Left forelimb (tissue), 1 donor: ENCODE results near the gene NHS.
"Not testable (repeated sequence)": the region's sequence is repeated elsewhere in the genome, so short reads cannot be mapped to it uniquely, and the experiment has no call there.

Experiments
- DNase-seq: peaks from one replicate; pipeline ENCODE4 v3.0.0-alpha.2; 2018; ENCODE audit warnings: low spot score

Gene NHS

GRCh38 chrX:17405225-17405969 is 30.4 kb downstream of the NHS start:
- DNase-seq, result no peak

GRCh38 chrX:17409566-17410290 is 34.7 kb downstream of the NHS start:
- DNase-seq, result no peak

GRCh38 chrX:17410651-17411050 is 35.7 kb downstream of the NHS start:
- no peak for DNase-seq

- no peak for DNase-seq
Observed at GRCh38 chrX:17411205-17411604, 36.2 kb downstream of the NHS start.

GRCh38 chrX:17412692-17413091 is 37.7 kb downstream of the NHS start:
- DNase-seq, result no peak

GRCh38 chrX:17413228-17413627 is 38.2 kb downstream of the NHS start:
- DNase-seq, result no peak

- no peak for DNase-seq
Observed at GRCh38 chrX:17414027-17414658, 39.1 kb downstream of the NHS start.

GRCh38 chrX:17414839-17415238 is 39.8 kb downstream of the NHS start:
- DNase-seq, result no peak

- DNase-seq, result no peak
Observed at GRCh38 chrX:17415242-17415810, 40.3 kb downstream of the NHS start.

- DNase-seq, result no peak
Observed at GRCh38 chrX:17417372-17417771, 42.4 kb downstream of the NHS start.

- DNase-seq, result no peak
Observed at GRCh38 chrX:17425136-17425535, 50.1 kb downstream of the NHS start.

GRCh38 chrX:17425551-17425950 is 50.6 kb downstream of the NHS start:
- DNase-seq, result no peak

GRCh38 chrX:17431171-17431570 is 56.2 kb downstream of the NHS start:
- no peak for DNase-seq

- no peak for DNase-seq
Observed at GRCh38 chrX:17432158-17432557, 57.2 kb downstream of the NHS start.

- DNase-seq, result no peak
Observed at GRCh38 chrX:17433965-17434364, 59.0 kb downstream of the NHS start.

- DNase-seq, result no peak
Observed at GRCh38 chrX:17435476-17435875, 60.5 kb downstream of the NHS start.

GRCh38 chrX:17438221-17438620 is 63.2 kb downstream of the NHS start:
- no peak for DNase-seq

GRCh38 chrX:17440258-17440657 is 65.3 kb downstream of the NHS start:
- no peak for DNase-seq

GRCh38 chrX:17440836-17441235 is 65.8 kb downstream of the NHS start:
- no peak for DNase-seq

- DNase-seq, result no peak
Observed at GRCh38 chrX:17441965-17442364, 67.0 kb downstream of the NHS start.

- no peak for DNase-seq
Observed at GRCh38 chrX:17442898-17443297, 67.9 kb downstream of the NHS start.

GRCh38 chrX:17443556-17443955 is 68.6 kb downstream of the NHS start:
- DNase-seq, result no peak

GRCh38 chrX:17446269-17446668 is 71.3 kb downstream of the NHS start:
- DNase-seq, result not testable (repeated sequence)
